Chondrocyte (in vitro differentiated cells): ENCODE measurements around the gene VAMP3. TPM values are rescaled to one million over a fixed set of nuclear protein-coding genes. Genes with fewer than 3 reads are reported as not detected.

Experiments
- DNase-seq: peaks from one replicate; pipeline ENCODE4 v3.0.0; 2021; ENCODE audit warnings: mixed read lengths, low spot score
- H3K27ac Mint-ChIP-seq: one replicate; pipeline ENCODE4 v1.8.0; 2021; ENCODE audit warnings: mild to moderate bottlenecking, moderate library complexity, mixed read lengths; ENCODE audit not compliant: unreplicated experiment
- H3K27me3 Mint-ChIP-seq: 2 replicates; pipeline ENCODE4 v1.8.0; 2021; ENCODE audit warnings: low read depth, mixed read lengths
- H3K36me3 Mint-ChIP-seq: 2 replicates; pipeline ENCODE4 v1.8.0; 2021; ENCODE audit warnings: low read depth, mixed read lengths
- H3K4me1 Mint-ChIP-seq: 2 replicates; pipeline ENCODE4 v1.8.0; 2021; ENCODE audit warnings: low read depth, mild to moderate bottlenecking, mixed read lengths
- H3K4me3 Mint-ChIP-seq: one replicate; pipeline ENCODE4 v1.8.0; 2021; ENCODE audit warnings: mild to moderate bottlenecking, moderate library complexity, mixed read lengths; ENCODE audit not compliant: unreplicated experiment
- H3K9me3 Mint-ChIP-seq: 2 replicates; pipeline ENCODE4 v1.8.0; 2021; ENCODE audit warnings: low read depth, mixed read lengths
- CTCF ChIP-seq: fragments of 200-600 bp; sonication (generic); IDR thresholded peaks from 2 replicates; pipeline ENCODE4 v1.5.0; 2021; ENCODE audit warnings: antibody characterized with exemption, mild to moderate bottlenecking, moderate library complexity
- total RNA-seq: library from RNA; stranded (reverse); gene quantifications from 3 replicates; pipeline ENCODE4 v1.2.1, GENCODE V29; 2021

Gene VAMP3
- total RNA-seq, 1 donor from 2014 or later, result 110 TPM

- no peak overlapping the region for H3K4me3 Mint-ChIP-seq
- H3K27me3 Mint-ChIP-seq, result no peaks in the 10 kb centered on the region
- no peak for TF ChIP-seq CTCF
- no peak overlapping the region for H3K27ac Mint-ChIP-seq
- H3K9me3 Mint-ChIP-seq, result no peaks in the 10 kb centered on the region
- no peaks in the 10 kb centered on the region for H3K4me1 Mint-ChIP-seq
- DNase-seq, result no peak
- H3K36me3 Mint-ChIP-seq, result no peaks in the 10 kb centered on the region
These were observed 26.2 kb upstream of the VAMP3 start for GRCh38 chr1:7744882-7745281.

- Mint-ChIP-seq H3K27me3 (no peaks in the 10 kb centered on the region), H3K9me3 (no peaks in the 10 kb centered on the region), H3K4me3 (no peak overlapping the region), H3K27ac (no peak overlapping the region), H3K4me1 (no peaks in the 10 kb centered on the region), H3K36me3 (no peaks in the 10 kb centered on the region)
- DNase-seq, result no peak
- no peak for TF ChIP-seq CTCF
These were observed 25.3 kb upstream of the VAMP3 start for GRCh38 chr1:7745783-7746182.

- no peak overlapping the region for H3K27ac Mint-ChIP-seq
- no peak for DNase-seq
- H3K36me3 Mint-ChIP-seq, result no peaks in the 10 kb centered on the region
- no peak overlapping the region for H3K4me3 Mint-ChIP-seq
- no peaks in the 10 kb centered on the region for H3K9me3 Mint-ChIP-seq
- H3K27me3 Mint-ChIP-seq, result no peaks in the 10 kb centered on the region
- H3K4me1 Mint-ChIP-seq, result peaks cover 4% of the 10 kb centered on the region
- no peak for TF ChIP-seq CTCF
These were observed 23.5 kb upstream of the VAMP3 start for GRCh38 chr1:7747605-7748004.

- Mint-ChIP-seq H3K36me3 (no peaks in the 10 kb centered on the region), H3K4me3 (no peak overlapping the region), H3K9me3 (no peaks in the 10 kb centered on the region), H3K27me3 (no peaks in the 10 kb centered on the region), H3K27ac (no peak overlapping the region), H3K4me1 (peaks cover 9% of the 10 kb centered on the region)
- DNase-seq, result no peak
- no peak for TF ChIP-seq CTCF
These were observed 22.0 kb upstream of the VAMP3 start for GRCh38 chr1:7749126-7749525.

- H3K4me3 Mint-ChIP-seq, result no peak overlapping the region
- H3K4me1 Mint-ChIP-seq, result peaks cover 9% of the 10 kb centered on the region
- H3K9me3 Mint-ChIP-seq, result no peaks in the 10 kb centered on the region
- H3K27ac Mint-ChIP-seq, result no peak overlapping the region
- H3K36me3 Mint-ChIP-seq, result no peaks in the 10 kb centered on the region
- DNase-seq, result no peak
- TF ChIP-seq CTCF, result no peak
- H3K27me3 Mint-ChIP-seq, result no peaks in the 10 kb centered on the region
These were observed 19.9 kb upstream of the VAMP3 start for GRCh38 chr1:7751174-7751573.
